IMR-90 (cell line): Measurements from ENCODE around the gene L3MBTL4. TPM values are rescaled to one million over a fixed set of nuclear protein-coding genes. Genes with fewer than 3 reads are reported as not detected.

Source experiments
- ATAC-seq: fragments of 200-7000 bp; cut with Tn5 transposase; 2 replicates; pipeline ENCODE4 v1.9.1; 2020; ENCODE audit warnings: low read depth, mild to moderate bottlenecking, moderate library complexity
- BruUV-seq: library from RNA; stranded (reverse); fragments of 400-500 nt; replicated peaks from 2 replicates; lab custom pipeline; 2021; lab: Mats Ljungman, UMichigan
- CTCF ChIA-PET: fragments of 300-600 bp; formaldehyde crosslinking; extraction: SDS; loops from one replicate; lab custom pipeline; 2021; ENCODE audit warnings: antibody characterized with exemption; lab: Yijun Ruan, JAX
- POLR2A ChIA-PET: fragments of 300-600 bp; sonication (Branson Sonifier 250); formaldehyde crosslinking; loops from one replicate; lab custom pipeline; 2022; ENCODE audit warnings: antibody characterized with exemption; ENCODE audit not compliant: unreplicated experiment; lab: Charles Lee
- DNase-seq: peaks from one replicate; pipeline ENCODE4 v3.0.0; 2013
- H2AFZ ChIP-seq: replicated peaks from 2 replicates; pipeline ENCODE3; 2013; ENCODE audit warnings: low read length, mild to moderate bottlenecking; ENCODE audit not compliant: poor library complexity
- H2AK5ac ChIP-seq: 2 replicates; pipeline ENCODE4 v1.6.1; 2013; ENCODE audit warnings: low read depth, low read length, inconsistent platforms
- H2AK9ac ChIP-seq: replicated peaks from 2 replicates; pipeline ENCODE3; 2013; ENCODE audit warnings: mild to moderate bottlenecking, low read depth, low read length, moderate library complexity; ENCODE audit not compliant: poor library complexity
- H2BK120ac ChIP-seq: 2 replicates; pipeline ENCODE4 v1.6.1; 2013; ENCODE audit warnings: low read depth, low read length, inconsistent platforms
- H2BK15ac ChIP-seq: 3 replicates; pipeline ENCODE4 v1.6.1; 2013; ENCODE audit warnings: low read depth, low read length, inconsistent platforms
- H2BK20ac ChIP-seq: 2 replicates; pipeline ENCODE4 v1.6.1; 2013; ENCODE audit warnings: low read depth, mild to moderate bottlenecking, inconsistent platforms, low read length, moderate library complexity
- H2BK5ac ChIP-seq: 2 replicates; pipeline ENCODE4 v1.6.1; 2013; ENCODE audit warnings: mild to moderate bottlenecking, low read depth, low read length, inconsistent platforms; ENCODE audit not compliant: poor library complexity, severe bottlenecking
- H3K14ac ChIP-seq: replicated peaks from 2 replicates; pipeline ENCODE4 v1.6.1; 2013; ENCODE audit warnings: low read depth, low read length, inconsistent platforms
- H3K18ac ChIP-seq: 2 replicates; pipeline ENCODE4 v1.6.1; 2013; ENCODE audit warnings: low read depth, low read length, control low read depth
- H3K23ac ChIP-seq: 2 replicates; pipeline ENCODE4 v1.6.1; 2013; ENCODE audit warnings: low read depth, low read length, inconsistent platforms
- H3K27ac ChIP-seq: 2 replicates; pipeline ENCODE4 v1.5.1; 2013; ENCODE audit warnings: mild to moderate bottlenecking, control low read depth, low read length; ENCODE audit not compliant: insufficient read depth
- H3K27me3 ChIP-seq: 2 replicates; pipeline ENCODE4 v1.6.1; 2013; ENCODE audit warnings: low read length; ENCODE audit not compliant: control insufficient read depth, insufficient read depth
- H3K36me3 ChIP-seq: 2 replicates; pipeline ENCODE4 v1.6.1; 2013; ENCODE audit warnings: low read length, mixed read lengths; ENCODE audit not compliant: control insufficient read depth, insufficient read depth
- H3K4ac ChIP-seq: 2 replicates; pipeline ENCODE4 v1.6.1; 2013; ENCODE audit warnings: low read depth, low read length, inconsistent platforms
- H3K4me1 ChIP-seq: 2 replicates; pipeline ENCODE4 v1.6.1; 2013; ENCODE audit warnings: low read length, mixed read lengths; ENCODE audit not compliant: control insufficient read depth, insufficient read depth
- H3K4me2 ChIP-seq: 2 replicates; pipeline ENCODE4 v1.6.1; 2013; ENCODE audit warnings: low read depth, mild to moderate bottlenecking, control low read depth, low read length, moderate library complexity
- H3K4me3 ChIP-seq: 2 replicates; pipeline ENCODE4 v1.5.1; 2013; ENCODE audit warnings: low read depth, mild to moderate bottlenecking, control low read depth, low read length, moderate library complexity; ENCODE audit not compliant: insufficient read depth
- H3K56ac ChIP-seq: 2 replicates; pipeline ENCODE4 v1.6.1; 2013; ENCODE audit warnings: low read length, inconsistent platforms; ENCODE audit not compliant: insufficient read depth; ENCODE audit errors: extremely low read depth
- H3K79me1 ChIP-seq, 2 experiments: 2 replicates each; pipeline ENCODE4 v1.6.1; 2013; ENCODE audit warnings: low read length in 2 of 2, inconsistent platforms in 1 of 2, low read depth in 1 of 2
- H3K9ac ChIP-seq: 2 replicates; pipeline ENCODE4 v1.6.1; 2013; ENCODE audit warnings: low read depth, low read length, control low read depth
- H3K9me1 ChIP-seq: 2 replicates; pipeline ENCODE4 v1.6.1; 2013; ENCODE audit warnings: low read length, inconsistent platforms; ENCODE audit not compliant: insufficient read depth
- H3K9me3 ChIP-seq: 2 replicates; pipeline ENCODE4 v1.6.1; 2013; ENCODE audit warnings: low read length; ENCODE audit not compliant: control insufficient read depth, insufficient read depth
- H4K20me1 ChIP-seq: 2 replicates; pipeline ENCODE4 v1.6.1; 2013; ENCODE audit warnings: low read length, inconsistent platforms; ENCODE audit not compliant: insufficient read depth
- H4K5ac ChIP-seq: 2 replicates; pipeline ENCODE4 v1.6.1; 2013; ENCODE audit warnings: mild to moderate bottlenecking, low read depth, low read length, control low read depth
- H4K8ac ChIP-seq, 2 experiments: 2 replicates each; pipeline ENCODE4 v1.6.1; 2013; ENCODE audit warnings: low read depth in 2 of 2, low read length in 2 of 2, control low read depth in 1 of 2, inconsistent platforms in 1 of 2
- H4K91ac ChIP-seq: 2 replicates; pipeline ENCODE4 v1.6.1; 2013; ENCODE audit warnings: low read depth, low read length, inconsistent platforms; ENCODE audit not compliant: insufficient read depth
- BHLHE40 ChIP-seq: fragments of 150-350 bp; IDR thresholded peaks from 2 replicates; pipeline ENCODE4 v1.6.1; 2016; ENCODE audit warnings: mild to moderate bottlenecking, low read depth, low read length
- CEBPB ChIP-seq: IDR thresholded peaks from 2 replicates; pipeline ENCODE4 v1.6.1; 2012; ENCODE audit warnings: low read depth, low read length, improper control_type of control experiment
- CHD1 ChIP-seq: IDR thresholded peaks from 2 replicates; pipeline ENCODE4 v1.6.1; 2012; ENCODE audit warnings: low read depth, low read length, improper control_type of control experiment
- FOS ChIP-seq: fragments of 150-350 bp; IDR thresholded peaks from 2 replicates; pipeline ENCODE4 v1.6.1; 2016; ENCODE audit warnings: low read depth, low read length
- MAZ ChIP-seq: IDR thresholded peaks from 2 replicates; pipeline ENCODE4 v1.6.1; 2012; ENCODE audit warnings: low read depth, mild to moderate bottlenecking, low read length, improper control_type of control experiment, moderate library complexity, borderline replicate concordance
- MXI1 ChIP-seq: IDR thresholded peaks from 2 replicates; pipeline ENCODE4 v1.6.1; 2012; ENCODE audit warnings: low read depth, mild to moderate bottlenecking, low read length, moderate library complexity, borderline replicate concordance
- POLR2A ChIP-seq: IDR thresholded peaks from 2 replicates; pipeline ENCODE4 v1.6.1; 2012; ENCODE audit warnings: mild to moderate bottlenecking, low read depth, low read length
- RCOR1 ChIP-seq: IDR thresholded peaks from 2 replicates; pipeline ENCODE4 v1.6.1; 2012; ENCODE audit warnings: mild to moderate bottlenecking, low read length, improper control_type of control experiment; ENCODE audit not compliant: insufficient replicate concordance
- RFX5 ChIP-seq: IDR thresholded peaks from 2 replicates; pipeline ENCODE4 v1.8.0; 2012; ENCODE audit warnings: low read depth, mild to moderate bottlenecking, low read length, moderate library complexity
- WGBS, 2 experiments: methylation state at CpG; one replicate each; pipeline versions ENCODE4 v1.1.5 to v1.1.7; 2013; ENCODE audit warnings: missing lambda C conversion rate in 2 of 2; ENCODE audit not compliant: insufficient read length in 1 of 2; ENCODE audit errors: extremely low coverage in 2 of 2; 5-methylcytosine and 5-hydroxymethylcytosine counted together
- dilution Hi-C: fragments of 300-500 bp; cut with HindIII; formaldehyde crosslinking; loops from one replicate; pipeline ENCODE4 v1.14.3; 2018; ENCODE audit warnings: low sequenced_read_pairs; ENCODE audit not compliant: unreplicated experiment
- in situ Hi-C: fragments of 300-500 bp; cut with MboI; formaldehyde crosslinking; loops from 3 replicates; pipeline ENCODE4 v1.14.3; 2019; ENCODE audit warnings: low sequenced_read_pairs, inconsistent platforms, mixed read lengths
- intact Hi-C: fragments of 100-400 bp; cut with micrococcal nuclease; formaldehyde crosslinking; loops from 2 replicates; pipeline ENCODE4 v1.10.0; 2022
- polyA plus RNA-seq, 3 experiments: library from polyadenylated mRNA; depleted of rRNA; stranded (reverse); fragments of >200 nt; gene quantifications; 2 replicates each; pipeline ENCODE4 v1.2.3, GENCODE V29; 2012; ENCODE audit warnings: low replicate concordance in 1 of 3
- total RNA-seq: library from RNA; depleted of rRNA; stranded (reverse); fragments of >200 nt; gene quantifications from 2 replicates; pipeline ENCODE4 v1.2.3, GENCODE V29; 2012
- TF ChIP-seq, protein P1 (sequence below): fragments of 150-350 bp; IDR thresholded peaks from 2 replicates; pipeline ENCODE4 v1.6.1; 2017; ENCODE audit warnings: mild to moderate bottlenecking, antibody characterized with exemption, low read length, low read depth
- TF ChIP-seq, protein P2 (sequence below): conservative IDR thresholded peaks from 2 replicates; pipeline ENCODE4 v1.5.1; 2012; ENCODE audit warnings: mild to moderate bottlenecking, low read depth, low read length, improper control_type of control experiment

Gene L3MBTL4
- total and polyA plus RNA-seq, 2 of the 4 experiments (the other 2 are of a cell fraction): under 0.01 to 0.02 TPM

DNA sequence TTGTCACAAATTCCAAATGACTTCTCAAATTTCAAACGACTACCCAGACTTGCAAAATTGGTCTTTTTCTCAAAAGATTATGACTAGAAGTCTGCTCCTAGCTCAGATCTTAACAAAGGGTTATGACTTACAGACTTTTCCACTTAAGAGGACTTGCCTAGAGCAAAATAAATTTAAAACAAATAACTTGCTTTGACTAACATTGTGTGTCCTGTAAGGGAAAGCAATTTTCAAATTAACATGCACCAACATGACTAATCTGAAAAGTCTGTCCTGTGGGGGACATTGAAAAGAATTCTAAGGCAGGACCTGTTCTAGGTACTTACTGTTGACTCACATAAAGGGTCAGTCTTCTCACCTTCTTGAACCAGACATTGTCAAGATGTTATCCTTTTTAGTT lies 465.9 kb downstream of the L3MBTL4 start:
- no peak overlapping the region for H4K8ac ChIP-seq
- no CpG with 5 or more reads among the region's 1 CpG for WGBS, 2 experiments
- dilution Hi-C loops (no loop called here), in situ Hi-C loops (no loop called here), intact Hi-C loops (no loop called here)
- TF ChIP-seq POLR2A: no peak
- no peak for TF ChIP-seq RFX5
- TF ChIP-seq, protein P1, sequence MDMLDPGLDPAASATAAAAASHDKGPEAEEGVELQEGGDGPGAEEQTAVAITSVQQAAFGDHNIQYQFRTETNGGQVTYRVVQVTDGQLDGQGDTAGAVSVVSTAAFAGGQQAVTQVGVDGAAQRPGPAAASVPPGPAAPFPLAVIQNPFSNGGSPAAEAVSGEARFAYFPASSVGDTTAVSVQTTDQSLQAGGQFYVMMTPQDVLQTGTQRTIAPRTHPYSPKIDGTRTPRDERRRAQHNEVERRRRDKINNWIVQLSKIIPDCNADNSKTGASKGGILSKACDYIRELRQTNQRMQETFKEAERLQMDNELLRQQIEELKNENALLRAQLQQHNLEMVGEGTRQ: no peak
- TF ChIP-seq, protein P2, sequence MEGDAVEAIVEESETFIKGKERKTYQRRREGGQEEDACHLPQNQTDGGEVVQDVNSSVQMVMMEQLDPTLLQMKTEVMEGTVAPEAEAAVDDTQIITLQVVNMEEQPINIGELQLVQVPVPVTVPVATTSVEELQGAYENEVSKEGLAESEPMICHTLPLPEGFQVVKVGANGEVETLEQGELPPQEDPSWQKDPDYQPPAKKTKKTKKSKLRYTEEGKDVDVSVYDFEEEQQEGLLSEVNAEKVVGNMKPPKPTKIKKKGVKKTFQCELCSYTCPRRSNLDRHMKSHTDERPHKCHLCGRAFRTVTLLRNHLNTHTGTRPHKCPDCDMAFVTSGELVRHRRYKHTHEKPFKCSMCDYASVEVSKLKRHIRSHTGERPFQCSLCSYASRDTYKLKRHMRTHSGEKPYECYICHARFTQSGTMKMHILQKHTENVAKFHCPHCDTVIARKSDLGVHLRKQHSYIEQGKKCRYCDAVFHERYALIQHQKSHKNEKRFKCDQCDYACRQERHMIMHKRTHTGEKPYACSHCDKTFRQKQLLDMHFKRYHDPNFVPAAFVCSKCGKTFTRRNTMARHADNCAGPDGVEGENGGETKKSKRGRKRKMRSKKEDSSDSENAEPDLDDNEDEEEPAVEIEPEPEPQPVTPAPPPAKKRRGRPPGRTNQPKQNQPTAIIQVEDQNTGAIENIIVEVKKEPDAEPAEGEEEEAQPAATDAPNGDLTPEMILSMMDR: no peak
- TF ChIP-seq MAZ: no peak
- TF ChIP-seq RCOR1: no peak
- no peak for TF ChIP-seq CHD1
- TF ChIP-seq BHLHE40: no peak
- no peak for TF ChIP-seq FOS
- no peak for TF ChIP-seq CEBPB
- TF ChIP-seq MXI1: no peak
- ChIA-PET POLR2A (no interaction called here), CTCF (no interaction called here)
- H3K4me2 ChIP-seq: no peak overlapping the region
- peaks cover 4% of the 10 kb centered on the region for H3K27me3 ChIP-seq
- no peak overlapping the region for H3K9ac ChIP-seq
- H2AK9ac ChIP-seq: no peak overlapping the region
- H4K5ac ChIP-seq: no peak overlapping the region
- no peak overlapping the region for H2BK120ac ChIP-seq
- H2BK20ac ChIP-seq: no peak overlapping the region
- no peak overlapping the region for H2BK5ac ChIP-seq
- H4K20me1 ChIP-seq: no peaks in the 10 kb centered on the region
- H3K36me3 ChIP-seq: no peaks in the 10 kb centered on the region
- no peaks in the 10 kb centered on the region for H3K4me1 ChIP-seq
- H2AFZ ChIP-seq: no peak overlapping the region
- no TSS peak for BruUV-seq
- ATAC-seq (no peak), DNase-seq (no peak)
- no peaks in the 10 kb centered on the region for H3K79me1 ChIP-seq
- no peak overlapping the region for H3K27ac ChIP-seq
- no peaks in the 10 kb centered on the region for H3K9me3 ChIP-seq
- H3K18ac ChIP-seq: no peak overlapping the region
- 0 out of 2 replicates have a peak, but pooled peaks cover 2% of the 10 kb centered on the region for H3K9me1 ChIP-seq
- H3K14ac ChIP-seq: no peak overlapping the region
- H3K4ac ChIP-seq: no peak overlapping the region
- H3K56ac ChIP-seq: no peak overlapping the region
- no peak overlapping the region for H4K91ac ChIP-seq
- H3K4me3 ChIP-seq: no peak overlapping the region
- no peak overlapping the region for H2AK5ac ChIP-seq
- no peak overlapping the region for H2BK15ac ChIP-seq
- no peak overlapping the region for H3K23ac ChIP-seq
